ENCODE results near the gene DIRAS1.

DIRAS1 gene

GRCh38 chr19:2754659-2755447 lies 33.7 kb upstream of the DIRAS1 start:
- no peak for DNase-seq

- DNase-seq = no peak
Measured at GRCh38 chr19:2751438-2751830, 30.3 kb upstream of the DIRAS1 start.

GRCh38 chr19:2750808-2751437 lies 29.8 kb upstream of the DIRAS1 start:
- DNase-seq = no peak

- DNase-seq = no peak
Measured at GRCh38 chr19:2747349-2747748, 26.2 kb upstream of the DIRAS1 start.

- DNase-seq = no peak
Measured at GRCh38 chr19:2744113-2744512, 22.9 kb upstream of the DIRAS1 start.

GRCh38 chr19:2743099-2743498 lies 21.9 kb upstream of the DIRAS1 start:
- no peak for DNase-seq

GRCh38 chr19:2740314-2740656 lies 19.1 kb upstream of the DIRAS1 start:
- no peak for DNase-seq

- peak; percentile 98 for DNase-seq
Measured at GRCh38 chr19:2739602-2740313, 18.6 kb upstream of the DIRAS1 start, which contains the start of gene SLC39A3. Gene SLC39A3, minus strand, starts transcription at chr19:2740017. Its CDS starts 2,760 bp downstream, at chr19:2737257.

- no peak for DNase-seq
Measured at GRCh38 chr19:2736550-2737190, 15.5 kb upstream of the DIRAS1 start.

GRCh38 chr19:2735374-2735773 lies 14.2 kb upstream of the DIRAS1 start:
- DNase-seq = no peak

GRCh38 chr19:2734589-2735288 lies 13.6 kb upstream of the DIRAS1 start:
- DNase-seq = no peak

GRCh38 chr19:2733930-2734588 lies 12.9 kb upstream of the DIRAS1 start:
- no peak for DNase-seq

- DNase-seq = no peak
Measured at GRCh38 chr19:2732883-2733282, 11.7 kb upstream of the DIRAS1 start.

GRCh38 chr19:2732157-2732725 lies 11.1 kb upstream of the DIRAS1 start:
- DNase-seq = no peak

GRCh38 chr19:2731181-2731995 lies 10.2 kb upstream of the DIRAS1 start:
- no peak for DNase-seq

- no peak for DNase-seq
Measured at GRCh38 chr19:2729943-2730818, 9.0 kb upstream of the DIRAS1 start.

GRCh38 chr19:2728783-2729387 lies 7.7 kb upstream of the DIRAS1 start:
- no peak for DNase-seq

- no peak for DNase-seq
Measured at GRCh38 chr19:2727640-2727944, 6.4 kb upstream of the DIRAS1 start.

- no peak for DNase-seq
Measured at GRCh38 chr19:2726904-2727639, 5.9 kb upstream of the DIRAS1 start.

Measured in CD4-positive, alpha-beta T cell treated with Interferon gamma for 1 hour (primary cell).